Measurements from ENCODE around the gene CDH23. TPM values are rescaled to one million over a fixed set of nuclear protein-coding genes. Genes with fewer than 3 reads are reported as not detected.

The CDH23 gene
- total RNA-seq, 1 donor from 2014 or later = not detected

DNA sequence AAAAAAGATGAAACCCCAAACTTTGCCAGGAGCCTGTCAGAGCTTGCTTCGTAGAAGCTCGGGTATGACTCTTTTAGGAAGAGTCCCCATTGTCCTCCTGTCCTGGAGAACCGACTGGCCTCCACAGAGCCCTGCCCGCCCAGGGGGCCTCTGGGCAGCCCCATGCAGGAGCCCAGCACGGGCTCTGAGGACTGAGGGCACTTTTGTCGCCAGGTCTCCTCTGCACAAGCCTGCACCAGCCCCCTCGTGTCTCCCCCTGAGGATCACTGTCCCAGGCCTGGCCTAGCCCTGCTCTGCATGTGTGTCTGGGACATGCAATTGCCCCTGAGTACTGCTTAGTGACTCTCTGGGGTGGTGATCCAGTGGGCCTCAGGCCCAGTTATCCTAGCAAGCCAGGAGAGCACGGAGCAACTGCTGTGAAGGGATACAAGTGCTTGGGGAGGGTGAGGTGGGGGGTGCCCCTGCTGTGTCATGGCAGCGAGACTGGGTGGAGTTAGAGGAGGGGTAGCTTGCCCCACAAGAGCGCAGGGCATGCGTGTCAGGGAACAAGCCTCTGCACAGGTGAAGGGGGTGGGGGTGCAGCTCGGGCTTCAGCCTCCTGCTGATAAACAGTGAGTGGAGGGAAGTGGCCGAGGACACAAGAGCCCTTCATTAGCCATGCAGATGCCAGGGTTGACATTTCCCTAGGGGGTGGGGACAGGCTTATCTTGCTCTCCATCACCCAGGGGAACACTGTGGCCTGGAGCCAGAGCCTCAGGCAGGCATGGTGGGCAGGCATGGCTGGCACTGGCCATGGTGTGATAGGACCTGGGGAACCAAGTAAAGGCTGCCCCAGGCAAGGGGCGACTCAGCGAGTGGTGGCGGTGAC is 179.4 kb downstream of the CDH23 start:
- TF ChIP-seq, protein P1, sequence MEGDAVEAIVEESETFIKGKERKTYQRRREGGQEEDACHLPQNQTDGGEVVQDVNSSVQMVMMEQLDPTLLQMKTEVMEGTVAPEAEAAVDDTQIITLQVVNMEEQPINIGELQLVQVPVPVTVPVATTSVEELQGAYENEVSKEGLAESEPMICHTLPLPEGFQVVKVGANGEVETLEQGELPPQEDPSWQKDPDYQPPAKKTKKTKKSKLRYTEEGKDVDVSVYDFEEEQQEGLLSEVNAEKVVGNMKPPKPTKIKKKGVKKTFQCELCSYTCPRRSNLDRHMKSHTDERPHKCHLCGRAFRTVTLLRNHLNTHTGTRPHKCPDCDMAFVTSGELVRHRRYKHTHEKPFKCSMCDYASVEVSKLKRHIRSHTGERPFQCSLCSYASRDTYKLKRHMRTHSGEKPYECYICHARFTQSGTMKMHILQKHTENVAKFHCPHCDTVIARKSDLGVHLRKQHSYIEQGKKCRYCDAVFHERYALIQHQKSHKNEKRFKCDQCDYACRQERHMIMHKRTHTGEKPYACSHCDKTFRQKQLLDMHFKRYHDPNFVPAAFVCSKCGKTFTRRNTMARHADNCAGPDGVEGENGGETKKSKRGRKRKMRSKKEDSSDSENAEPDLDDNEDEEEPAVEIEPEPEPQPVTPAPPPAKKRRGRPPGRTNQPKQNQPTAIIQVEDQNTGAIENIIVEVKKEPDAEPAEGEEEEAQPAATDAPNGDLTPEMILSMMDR (IDR thresholded peaks at IDR 0.05; ENCODE audit: insufficient read depth, low read length, severe bottlenecking) = no peak
- peaks cover 11% of the 10 kb centered on the region for H3K27me3 ChIP-seq (ENCODE audit: control insufficient read depth, insufficient read depth, low read length)
- H3K36me3 ChIP-seq (ENCODE audit: control insufficient read depth, insufficient read depth, low read length) = no peaks in the 10 kb centered on the region
- no peak overlapping the region for H3K4me3 ChIP-seq (ENCODE audit: low read depth, low read length)
- DNase-seq (ENCODE audit: low read depth) = no peak
- FAIRE-seq = peak; percentile 32

GRCh38 chr10:71576842-71577241 is 180.1 kb downstream of the CDH23 start:
- H3K36me3 ChIP-seq (ENCODE audit: control insufficient read depth, insufficient read depth, low read length) = no peaks in the 10 kb centered on the region
- no peak overlapping the region for H3K4me3 ChIP-seq (ENCODE audit: low read depth, low read length)
- DNase-seq (ENCODE audit: low read depth) = no peak
- TF ChIP-seq, protein P1 (IDR thresholded peaks at IDR 0.05; ENCODE audit: insufficient read depth, low read length, severe bottlenecking) = no peak
- no peak for FAIRE-seq
- H3K27me3 ChIP-seq (ENCODE audit: control insufficient read depth, insufficient read depth, low read length) = peaks cover 11% of the 10 kb centered on the region

DNA sequence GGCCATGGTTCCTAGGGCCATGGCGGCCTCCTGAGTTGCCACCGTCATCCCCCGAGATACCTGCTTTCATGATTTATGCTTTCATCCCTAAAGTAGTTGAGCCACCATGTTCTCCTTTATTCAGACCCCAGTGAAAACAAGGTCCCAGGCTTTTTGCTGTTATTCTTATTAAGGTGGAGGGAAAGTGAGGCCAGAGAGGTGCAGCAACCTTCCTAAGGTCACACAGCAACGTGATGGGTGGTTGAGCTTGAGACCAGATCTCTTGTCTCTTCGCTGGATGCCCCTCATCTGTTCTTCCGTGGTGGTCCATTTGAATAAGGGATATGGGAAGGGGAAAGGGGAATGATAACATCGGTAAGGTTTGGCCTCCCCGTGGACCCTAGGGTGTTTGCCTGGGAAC is 180.6 kb downstream of the CDH23 start:
- peak; percentile 47 for FAIRE-seq
- Histone ChIP-seq H3K4me3 (ENCODE audit: low read depth, low read length) (no peak overlapping the region), H3K27me3 (ENCODE audit: control insufficient read depth, insufficient read depth, low read length) (peaks cover 11% of the 10 kb centered on the region), H3K36me3 (ENCODE audit: control insufficient read depth, insufficient read depth, low read length) (no peaks in the 10 kb centered on the region)
- TF ChIP-seq, protein P1 (IDR thresholded peaks at IDR 0.05; ENCODE audit: insufficient read depth, low read length, severe bottlenecking) = no peak
- DNase-seq (ENCODE audit: low read depth) = no peak

GRCh38 chr10:71578069-71578468 is 181.3 kb downstream of the CDH23 start:
- DNase-seq (ENCODE audit: low read depth) (no peak), FAIRE-seq (no peak)
- Histone ChIP-seq H3K4me3 (ENCODE audit: low read depth, low read length) (no peak overlapping the region), H3K36me3 (ENCODE audit: control insufficient read depth, insufficient read depth, low read length) (no peaks in the 10 kb centered on the region), H3K27me3 (ENCODE audit: control insufficient read depth, insufficient read depth, low read length) (peaks cover 11% of the 10 kb centered on the region)
- TF ChIP-seq, protein P1 (IDR thresholded peaks at IDR 0.05; ENCODE audit: insufficient read depth, low read length, severe bottlenecking) = no peak

DNA sequence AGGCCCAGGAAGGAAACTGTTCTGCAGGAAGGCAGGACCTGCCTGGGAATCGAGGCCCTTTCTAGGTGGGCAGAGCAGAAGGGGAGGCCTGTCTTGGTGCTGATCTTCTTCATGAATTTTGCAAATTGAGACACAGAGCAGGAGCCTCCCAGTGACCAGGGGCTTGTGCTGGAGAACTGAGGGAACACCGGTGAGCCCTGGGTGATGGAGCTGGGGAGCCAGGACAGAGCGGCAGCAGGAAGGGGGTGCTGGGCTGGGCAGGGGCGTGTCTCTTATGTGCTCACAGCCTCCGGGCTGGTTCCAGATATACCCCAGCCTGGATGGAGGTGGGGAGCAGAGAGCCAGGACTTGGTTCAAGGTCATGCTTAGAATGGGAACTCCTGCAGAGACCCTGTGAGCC is 182.9 kb downstream of the CDH23 start:
- no peak for FAIRE-seq

More for the DNA sequence above, 182.9 kb downstream of the CDH23 start:
- Histone ChIP-seq H3K4me3 (ENCODE audit: low read depth, low read length) (no peak overlapping the region), H3K27me3 (ENCODE audit: control insufficient read depth, insufficient read depth, low read length) (peaks cover 8% of the 10 kb centered on the region), H3K36me3 (ENCODE audit: control insufficient read depth, insufficient read depth, low read length) (no peaks in the 10 kb centered on the region)
- no peak for DNase-seq (ENCODE audit: low read depth)
- TF ChIP-seq, protein P1 (IDR thresholded peaks at IDR 0.05; ENCODE audit: insufficient read depth, low read length, severe bottlenecking) = no peak
